Measurements from ENCODE around the gene ANKRD29.

The ANKRD29 gene

GRCh38 chr18:23586249-23587196 lies 76.2 kb downstream of the ANKRD29 start, which contains the start of gene NPC1:
Gene NPC1 (minus strand): TSS chr18:23586506. CDS start chr18:23586343, 163 bp downstream.
- TF ChIP-seq ZFX (IDR thresholded peaks at IDR 0.05) (peak; percentile 69; the same call in 1 of the 2 replicates), CTCF (conservative IDR thresholded peaks at IDR 0.05) (peak; percentile 96)
- H3K27ac ChIP-seq = peak within 1 kb of the TSS; percentile 92

- no peak for TF ChIP-seq ZFX (IDR thresholded peaks at IDR 0.05)
- no peak for TF ChIP-seq CTCF (conservative IDR thresholded peaks at IDR 0.05)
- peak overlapping the region; percentile 92 for H3K27ac ChIP-seq
Observed at GRCh38 chr18:23585897-23586248, 76.8 kb downstream of the ANKRD29 start.

GRCh38 chr18:23585007-23585871 lies 77.5 kb downstream of the ANKRD29 start:
- H3K27ac ChIP-seq = peak overlapping the region; percentile 92
- no peak for TF ChIP-seq CTCF (conservative IDR thresholded peaks at IDR 0.05)
- no peak for TF ChIP-seq ZFX (IDR thresholded peaks at IDR 0.05)

GRCh38 chr18:23584019-23584983 lies 78.4 kb downstream of the ANKRD29 start:
- no peak for TF ChIP-seq CTCF (conservative IDR thresholded peaks at IDR 0.05)
- H3K27ac ChIP-seq = peak overlapping the region; percentile 92; the same call in 1 of the 2 replicates

GRCh38 chr18:23583071-23583865 lies 79.4 kb downstream of the ANKRD29 start:
- H3K27ac ChIP-seq = no peak overlapping the region
- TF ChIP-seq CTCF (conservative IDR thresholded peaks at IDR 0.05) (no peak), ZFX (IDR thresholded peaks at IDR 0.05) (no peak)

Data from C4-2B (cell line).